Activated T-helper 2 cell treated with anti-CD3 and anti-CD28 coated beads, Interferon-gamma antibody, Interleukin-2, Interleukin-4, amounts not matched to agents 10 μg/mL and 5 μg/mL and 100 μg/mL, durations not matched to agents 14 hours and 24 hours and 36 hours (primary cell): Measurements from ENCODE around the gene SBF1. TPM values are rescaled to one million over a fixed set of nuclear protein-coding genes. Genes with fewer than 3 reads are reported as not detected.

Source experiments
- DNase-seq: peaks from one replicate; pipeline ENCODE4 v3.0.0; 2021; ENCODE audit warnings: low spot score
- H3K27ac Mint-ChIP-seq: one replicate; pipeline ENCODE4 v1.8.0; 2021; ENCODE audit warnings: mixed read lengths
- H3K27me3 Mint-ChIP-seq: one replicate; pipeline ENCODE4 v1.8.0; 2021; ENCODE audit warnings: low read depth, mixed read lengths
- H3K36me3 Mint-ChIP-seq: one replicate; pipeline ENCODE4 v1.8.0; 2021; ENCODE audit warnings: low read depth, mixed read lengths
- H3K4me1 Mint-ChIP-seq: one replicate; pipeline ENCODE4 v1.8.0; 2021; ENCODE audit warnings: low read depth, mixed read lengths
- H3K4me3 Mint-ChIP-seq: one replicate; pipeline ENCODE4 v1.8.0; 2021; ENCODE audit warnings: low read depth, mild to moderate bottlenecking, moderate library complexity, mixed read lengths
- H3K9me3 Mint-ChIP-seq: one replicate; pipeline ENCODE4 v1.8.0; 2021; ENCODE audit warnings: mixed read lengths
- intact Hi-C: fragments of 100-400 bp; cut with micrococcal nuclease; formaldehyde crosslinking; loops from one replicate; pipeline ENCODE4 v1.15.1; 2023
- total RNA-seq: library from RNA; stranded (reverse); gene quantifications from 2 replicates; pipeline ENCODE4 v1.2.3, GENCODE V29; 2022

The SBF1 gene
- total RNA-seq, 1 donor from 2014 or later = 106 TPM

DNA sequence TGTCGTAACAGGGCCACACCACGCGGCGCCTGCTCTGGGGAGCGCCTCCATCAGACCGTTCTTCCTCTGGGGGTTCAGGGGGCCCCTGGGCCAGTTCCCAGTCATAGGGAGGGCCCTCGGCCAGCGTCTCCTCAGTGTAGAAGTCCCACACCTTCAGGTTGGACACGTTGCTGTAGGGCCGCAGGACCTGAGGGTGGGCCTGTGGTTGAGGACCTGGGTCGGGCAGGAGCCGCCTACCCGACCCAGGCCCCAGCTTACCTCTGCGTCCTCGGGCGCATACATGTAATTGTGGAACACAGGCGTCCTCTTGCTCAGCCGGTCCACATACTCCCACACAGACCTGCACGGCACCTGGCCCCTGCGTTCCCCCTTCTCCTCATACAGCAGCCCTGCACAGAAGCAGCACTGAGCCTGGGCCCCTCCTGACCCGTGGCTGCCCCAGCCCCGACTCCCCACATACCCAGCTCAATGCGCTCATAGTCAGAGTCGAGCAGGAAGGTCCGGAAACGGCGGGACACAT is 20.2 kb downstream of the SBF1 start:
- no peak for DNase-seq
- Mint-ChIP-seq H3K27ac (no peak overlapping the region), H3K4me1 (peaks cover 10% of the 10 kb centered on the region), H3K4me3 (no peak overlapping the region), H3K27me3 (no peaks in the 10 kb centered on the region), H3K36me3 (peaks cover 58% of the 10 kb centered on the region), H3K9me3 (no peaks in the 10 kb centered on the region)
- intact Hi-C loops = no loop called here

DNA sequence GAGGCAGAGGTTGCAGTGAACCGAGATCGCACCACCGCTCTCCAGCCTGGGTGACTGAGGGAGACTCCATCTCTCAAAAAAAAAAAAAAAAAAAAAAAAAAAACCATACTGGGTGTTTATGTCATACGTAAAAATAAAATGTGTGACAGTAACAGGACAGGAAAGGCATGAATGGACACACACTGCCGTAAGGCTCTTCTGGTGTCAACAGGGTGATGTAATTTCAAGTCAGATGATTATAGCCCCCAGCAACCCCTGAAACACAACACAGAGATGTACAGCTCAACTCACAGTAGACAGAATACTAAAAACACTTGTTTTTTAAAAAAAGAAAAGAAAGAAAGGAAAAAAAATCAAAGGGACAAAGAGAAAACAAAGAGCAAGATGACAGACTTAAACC is 22.2 kb downstream of the SBF1 start:
- intact Hi-C loops = no loop called here
- Mint-ChIP-seq H3K27ac (peak overlapping the region; percentile 70), H3K27me3 (no peaks in the 10 kb centered on the region), H3K36me3 (peaks cover 68% of the 10 kb centered on the region), H3K9me3 (no peaks in the 10 kb centered on the region), H3K4me3 (no peak overlapping the region), H3K4me1 (peaks cover 10% of the 10 kb centered on the region)
- DNase-seq = no peak

DNA sequence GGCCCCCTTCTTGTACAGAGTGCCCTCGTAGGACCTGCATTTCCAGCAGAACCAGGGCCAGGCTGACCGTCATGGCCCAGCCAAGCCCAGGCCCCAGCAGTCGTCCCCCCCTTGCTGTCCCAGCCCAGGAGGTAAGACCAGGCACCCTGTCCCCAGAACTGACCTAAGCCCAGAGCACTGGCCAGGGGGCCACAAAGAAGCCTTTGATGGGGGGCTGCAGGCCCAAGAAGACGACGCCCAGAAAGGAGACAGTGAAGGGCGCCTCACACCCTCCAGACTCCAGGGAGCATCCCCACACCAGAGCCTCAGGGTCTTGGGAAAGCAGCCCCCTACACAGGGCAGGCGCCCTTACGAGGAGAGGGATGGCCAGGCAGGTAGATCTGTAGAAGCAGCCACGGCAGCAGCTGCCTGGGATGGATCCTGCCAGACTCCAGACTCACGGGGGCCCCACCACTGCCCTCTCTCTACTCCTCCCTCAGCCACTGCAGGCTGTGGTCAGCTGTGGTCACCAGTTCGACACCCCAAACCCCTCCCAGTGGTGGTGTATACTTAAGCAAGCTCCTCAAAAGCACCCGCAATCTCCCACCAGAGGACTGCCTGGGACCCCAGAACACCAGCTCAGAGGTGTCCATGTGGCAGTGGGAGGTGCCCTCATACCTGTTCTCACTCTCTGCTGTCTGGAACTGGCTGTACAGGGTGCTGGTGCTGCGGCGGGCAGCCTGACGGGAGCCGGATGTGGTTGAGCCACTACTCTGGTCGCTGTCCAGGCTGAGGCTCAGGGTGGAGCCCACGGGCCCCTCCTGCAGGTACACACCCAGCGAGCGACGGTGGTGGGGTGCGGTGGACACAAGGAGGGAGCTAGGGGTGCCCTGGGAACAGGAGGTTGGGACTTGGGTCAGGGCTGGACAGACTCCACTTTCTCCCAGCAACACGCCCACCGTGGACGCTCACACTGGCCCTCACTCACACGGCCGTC is 27.0 kb downstream of the SBF1 start:
- H3K27me3 Mint-ChIP-seq = no peaks in the 10 kb centered on the region
- H3K9me3 Mint-ChIP-seq = no peaks in the 10 kb centered on the region
- no peak overlapping the region for H3K27ac Mint-ChIP-seq
- peaks cover 46% of the 10 kb centered on the region for H3K36me3 Mint-ChIP-seq
- H3K4me3 Mint-ChIP-seq = no peak overlapping the region
- DNase-seq = no peak
- intact Hi-C loops = no loop called here
- H3K4me1 Mint-ChIP-seq = peaks cover 2% of the 10 kb centered on the region

DNA sequence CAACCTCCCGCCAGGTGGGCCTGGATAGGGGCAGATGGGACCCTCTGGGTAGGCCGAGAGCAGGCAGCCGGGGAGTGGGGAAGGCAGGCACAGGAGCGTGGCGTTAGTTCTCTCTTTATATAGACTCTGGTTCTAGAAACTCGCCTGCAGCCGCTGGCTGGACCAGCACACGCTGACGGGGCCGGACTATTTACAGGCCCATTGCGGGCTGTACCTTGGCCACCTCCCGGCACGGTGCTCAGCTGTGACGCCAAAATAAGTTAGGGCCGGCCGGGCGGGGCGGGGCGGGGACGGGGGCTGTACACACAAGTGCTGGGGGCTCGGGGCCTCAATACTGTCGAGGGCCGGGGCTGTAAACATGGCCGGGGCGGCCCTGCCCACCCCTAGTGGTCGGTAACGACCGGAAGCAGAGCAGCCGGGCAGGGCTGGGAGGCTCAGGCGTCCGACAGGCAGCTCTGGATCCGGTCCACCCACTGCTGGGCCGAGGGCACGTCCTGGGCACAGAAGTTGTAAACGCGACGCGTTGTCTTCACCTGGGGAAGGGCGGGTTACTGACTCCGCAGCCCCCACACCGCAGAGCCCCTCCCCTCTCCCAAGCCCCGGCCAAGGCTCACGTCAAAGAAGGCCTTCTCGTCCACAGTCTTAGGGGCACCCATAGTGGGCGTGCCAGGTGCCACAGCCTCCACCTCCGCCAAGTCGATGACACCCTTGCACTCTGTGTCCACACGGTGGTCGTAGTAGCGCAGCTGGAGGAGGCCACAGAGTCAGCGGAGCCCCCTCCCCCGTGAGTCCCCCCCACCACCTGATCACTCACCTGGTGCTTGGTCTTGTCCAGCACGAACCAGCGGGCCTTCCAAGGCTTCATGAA is 27.9 kb downstream of the SBF1 start:
- DNase-seq = no peak
- H3K9me3 Mint-ChIP-seq = no peaks in the 10 kb centered on the region
- intact Hi-C loops = no loop called here
- H3K4me1 Mint-ChIP-seq = no peaks in the 10 kb centered on the region
- H3K27me3 Mint-ChIP-seq = no peaks in the 10 kb centered on the region
- H3K27ac Mint-ChIP-seq = no peak overlapping the region
- peaks cover 43% of the 10 kb centered on the region for H3K36me3 Mint-ChIP-seq
- H3K4me3 Mint-ChIP-seq = no peak overlapping the region

DNA sequence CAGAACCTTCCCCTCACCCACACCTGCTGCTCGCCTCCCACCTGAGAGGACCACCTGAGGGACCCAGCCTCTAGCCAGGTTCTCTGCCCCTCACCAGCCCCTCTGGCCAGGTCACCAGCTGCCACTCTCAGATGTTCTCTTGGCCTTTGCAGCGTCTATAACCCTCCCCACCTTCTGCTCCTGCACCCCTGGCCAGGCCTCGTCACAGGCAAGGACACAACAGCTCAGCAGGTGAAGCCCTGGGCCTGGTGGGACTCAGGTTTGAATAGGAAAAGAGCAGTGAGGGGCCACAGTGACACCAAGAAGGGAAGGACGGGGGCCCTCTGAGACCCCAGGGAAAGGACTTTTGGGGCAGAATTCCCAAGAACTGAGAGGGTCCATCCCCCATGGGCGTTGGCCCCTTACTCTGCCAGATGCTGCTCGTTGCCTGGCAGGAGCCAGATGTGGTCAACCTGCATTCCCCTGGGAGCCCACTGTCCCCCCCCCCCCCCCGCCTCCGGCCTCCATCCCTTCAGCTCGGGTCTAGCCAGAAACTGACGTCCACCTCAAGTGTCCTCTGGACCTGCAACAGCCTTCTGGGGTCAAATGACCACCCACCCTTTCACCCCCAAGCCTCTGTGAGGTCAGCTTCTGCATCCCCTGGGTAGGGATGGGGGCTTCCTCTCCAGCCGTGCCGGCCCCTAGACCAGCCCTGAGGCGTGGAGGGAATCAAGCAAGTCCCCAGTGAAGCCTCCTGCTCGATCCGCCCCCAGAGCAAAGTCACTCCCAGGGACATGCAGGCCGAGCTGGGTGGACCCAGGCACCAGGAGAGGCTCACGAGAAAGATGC is 28.7 kb downstream of the SBF1 start:
- intact Hi-C loops = no loop called here

DNA sequence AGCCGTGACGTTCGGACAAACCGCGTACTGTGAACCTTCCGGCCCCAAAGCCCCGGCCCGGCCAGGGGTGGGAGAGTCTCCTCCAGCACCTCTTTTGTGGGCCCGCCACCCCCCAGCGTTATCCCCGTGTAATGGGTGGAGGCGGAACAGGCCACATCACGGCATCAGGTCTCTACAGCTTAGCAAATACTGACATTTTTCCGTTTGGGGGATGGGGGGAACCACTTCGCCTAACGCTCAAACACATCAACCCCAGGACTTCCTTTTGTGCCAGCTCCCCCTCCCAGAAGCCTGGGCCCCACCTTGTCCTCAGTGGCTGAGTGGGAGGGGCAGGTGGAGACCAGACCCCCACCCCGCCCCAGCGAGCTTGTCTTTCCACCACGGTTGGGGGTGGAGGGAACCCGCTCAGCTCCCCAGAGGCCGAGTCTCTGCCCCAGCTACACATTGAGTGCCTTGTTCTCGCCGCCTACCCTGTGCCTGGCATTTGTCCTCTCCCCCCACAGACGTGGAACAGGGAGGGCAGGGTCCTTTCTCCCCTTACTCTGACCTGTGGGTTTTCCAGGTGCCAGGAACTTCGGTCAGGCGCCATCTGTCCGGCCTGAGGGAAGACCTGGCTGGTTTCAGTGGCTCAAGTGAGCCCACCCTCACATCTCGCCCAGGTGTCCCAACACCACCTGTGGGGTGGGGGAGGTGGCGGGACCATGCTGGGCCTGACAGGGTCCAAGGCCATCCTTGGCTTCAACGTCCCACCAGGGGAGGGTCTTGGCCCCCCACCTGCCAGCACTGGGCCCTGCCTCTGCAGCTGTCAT is 29.6 kb downstream of the SBF1 start:
- Mint-ChIP-seq H3K27me3 (no peaks in the 10 kb centered on the region), H3K4me3 (no peak overlapping the region), H3K4me1 (no peaks in the 10 kb centered on the region), H3K36me3 (peaks cover 36% of the 10 kb centered on the region), H3K27ac (no peak overlapping the region), H3K9me3 (no peaks in the 10 kb centered on the region)
- intact Hi-C loops = no loop called here
- DNase-seq = no peak

More for the DNA sequence above, 28.7 kb downstream of the SBF1 start:
- Mint-ChIP-seq H3K9me3 (no peaks in the 10 kb centered on the region), H3K4me3 (no peak overlapping the region), H3K4me1 (no peaks in the 10 kb centered on the region), H3K36me3 (peaks cover 42% of the 10 kb centered on the region), H3K27ac (no peak overlapping the region), H3K27me3 (no peaks in the 10 kb centered on the region)
- DNase-seq = no peak

DNA sequence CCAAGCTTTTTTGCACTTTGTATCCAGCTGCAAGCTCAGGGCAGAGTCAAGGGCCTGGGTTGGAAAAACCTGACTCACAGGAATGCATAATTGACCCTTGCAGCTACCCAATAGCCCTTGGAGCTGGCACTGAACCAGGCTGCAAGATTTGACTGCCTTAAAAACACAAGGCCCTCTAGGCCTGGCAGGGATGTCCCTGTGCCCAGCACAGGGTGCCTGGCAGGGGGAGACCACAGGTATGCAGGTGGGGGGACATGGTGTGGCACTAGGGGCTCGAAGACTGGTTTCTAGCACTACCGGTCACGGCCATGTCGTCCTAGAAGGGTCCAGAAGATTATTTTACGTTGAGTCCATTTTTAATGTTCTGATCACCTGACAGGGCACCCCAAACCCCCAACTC is 30.2 kb downstream of the SBF1 start:
- Mint-ChIP-seq H3K4me3 (no peak overlapping the region), H3K4me1 (no peaks in the 10 kb centered on the region), H3K9me3 (no peaks in the 10 kb centered on the region), H3K27ac (no peak overlapping the region), H3K27me3 (no peaks in the 10 kb centered on the region), H3K36me3 (peaks cover 33% of the 10 kb centered on the region)
- intact Hi-C loops = no loop called here
- no peak for DNase-seq

DNA sequence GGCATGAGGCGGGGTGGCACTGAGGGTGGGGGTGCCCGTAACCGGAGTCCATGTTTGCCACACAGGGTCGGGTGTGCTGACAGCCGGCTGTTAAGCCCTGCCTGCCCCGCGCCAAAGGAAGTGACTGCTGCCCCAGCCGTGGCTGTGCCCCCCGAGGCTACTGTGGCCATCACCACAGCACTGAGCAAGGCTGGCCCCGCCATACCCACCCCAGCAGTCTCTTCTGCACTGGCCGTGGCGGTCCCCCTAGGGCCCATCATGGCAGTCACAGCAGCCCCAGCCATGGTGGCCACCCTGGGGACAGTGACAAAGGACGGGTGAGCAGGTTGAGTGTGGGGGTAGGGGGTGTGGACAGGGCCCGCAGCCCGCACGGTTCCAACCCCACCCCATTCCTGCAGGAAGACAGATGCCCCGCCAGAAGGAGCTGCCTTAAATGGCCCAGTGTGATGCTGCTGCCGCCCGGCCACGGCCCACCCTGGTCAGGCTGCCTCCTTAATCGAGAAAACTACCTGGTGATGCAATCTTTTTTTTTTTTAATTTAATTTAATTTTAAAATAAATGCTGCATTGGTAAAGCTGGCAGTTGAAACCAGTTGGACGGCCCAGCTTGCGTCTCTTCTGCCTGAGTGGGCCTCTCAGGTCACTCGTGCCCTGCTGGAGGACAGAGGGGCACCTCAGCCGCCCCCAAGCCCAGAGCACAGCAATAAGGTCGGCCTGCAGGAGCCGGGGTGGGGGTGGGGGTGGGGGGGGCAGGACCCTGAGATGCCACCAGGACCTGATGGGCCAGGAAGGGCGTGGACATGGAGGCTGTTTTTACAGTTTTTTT is 30.8 kb downstream of the SBF1 start:
- no peaks in the 10 kb centered on the region for H3K4me1 Mint-ChIP-seq
- H3K36me3 Mint-ChIP-seq = peaks cover 26% of the 10 kb centered on the region
- no peaks in the 10 kb centered on the region for H3K9me3 Mint-ChIP-seq
- DNase-seq = no peak
- intact Hi-C loops = no loop called here
- H3K27me3 Mint-ChIP-seq = no peaks in the 10 kb centered on the region
- no peak overlapping the region for H3K4me3 Mint-ChIP-seq
- no peak overlapping the region for H3K27ac Mint-ChIP-seq

DNA sequence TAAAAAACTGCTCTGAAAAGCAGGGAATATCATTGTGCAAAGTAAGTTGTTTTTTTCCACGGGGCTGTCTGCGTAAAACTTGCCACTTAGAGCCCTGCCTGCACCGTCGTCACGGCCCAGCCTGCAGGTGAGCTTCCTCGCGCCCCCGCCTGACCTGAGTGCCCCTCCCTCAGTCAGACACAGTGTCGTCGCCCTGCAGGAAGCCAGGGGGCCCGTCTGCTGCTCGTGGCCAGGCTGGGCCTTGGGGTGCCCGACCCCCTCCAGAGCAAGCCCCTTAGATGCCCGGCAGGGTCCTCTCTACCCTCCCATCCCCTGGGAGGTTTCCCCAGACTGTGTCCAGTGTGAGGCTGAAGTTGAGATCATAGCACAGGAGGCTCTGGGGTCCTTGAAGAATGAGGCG is 31.6 kb downstream of the SBF1 start:
- no peaks in the 10 kb centered on the region for H3K9me3 Mint-ChIP-seq
- no peak for DNase-seq

DNA sequence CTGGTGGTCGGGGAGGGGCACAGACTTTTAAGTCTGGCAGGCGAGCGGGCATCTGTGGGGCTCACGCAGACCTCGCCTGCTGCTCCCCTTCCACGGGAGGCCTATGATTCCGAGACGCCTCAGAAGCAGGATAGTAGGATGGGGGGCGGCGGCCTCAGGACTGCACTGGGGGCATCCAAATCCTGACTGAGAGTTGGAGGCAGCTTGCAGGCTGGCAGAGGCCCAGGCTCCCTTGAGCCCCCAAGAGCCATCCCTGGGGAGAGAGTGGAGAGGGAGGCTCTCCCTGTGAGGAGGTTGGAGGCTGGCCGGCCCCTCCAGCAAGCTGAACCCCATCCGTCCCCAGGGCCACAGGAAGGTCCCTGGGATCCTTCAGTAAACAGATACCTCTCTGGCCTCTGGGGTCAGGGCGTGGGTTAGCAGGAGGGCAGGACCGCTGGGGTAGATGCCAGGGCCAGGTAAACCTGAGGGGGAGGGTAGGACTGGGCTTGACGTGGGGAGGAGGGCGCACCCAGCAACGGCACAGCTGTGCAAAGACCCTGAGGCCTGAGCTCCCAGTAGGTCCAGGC is 33.3 kb downstream of the SBF1 start:
- Mint-ChIP-seq H3K27me3 (no peaks in the 10 kb centered on the region), H3K9me3 (no peaks in the 10 kb centered on the region), H3K4me3 (no peak overlapping the region), H3K36me3 (peaks cover 21% of the 10 kb centered on the region), H3K27ac (no peak overlapping the region), H3K4me1 (no peaks in the 10 kb centered on the region)
- no peak for DNase-seq
- intact Hi-C loops = no loop called here

More for the DNA sequence above, 31.6 kb downstream of the SBF1 start:
- no peaks in the 10 kb centered on the region for H3K27me3 Mint-ChIP-seq
- no peak overlapping the region for H3K4me3 Mint-ChIP-seq
- intact Hi-C loops = no loop called here
- H3K36me3 Mint-ChIP-seq = peaks cover 21% of the 10 kb centered on the region
- H3K27ac Mint-ChIP-seq = no peak overlapping the region
- no peaks in the 10 kb centered on the region for H3K4me1 Mint-ChIP-seq
